HG03108 (cell line): ENCODE data around the gene PTPRN2.

Experiments used
- ATAC-seq: cut with Tn5 transposase; IDR thresholded peaks from one replicate; pipeline ENCODE4 v1.9.1; 2021; ENCODE audit warnings: moderate library complexity; ENCODE audit not compliant: unreplicated experiment

PTPRN2 gene

DNA sequence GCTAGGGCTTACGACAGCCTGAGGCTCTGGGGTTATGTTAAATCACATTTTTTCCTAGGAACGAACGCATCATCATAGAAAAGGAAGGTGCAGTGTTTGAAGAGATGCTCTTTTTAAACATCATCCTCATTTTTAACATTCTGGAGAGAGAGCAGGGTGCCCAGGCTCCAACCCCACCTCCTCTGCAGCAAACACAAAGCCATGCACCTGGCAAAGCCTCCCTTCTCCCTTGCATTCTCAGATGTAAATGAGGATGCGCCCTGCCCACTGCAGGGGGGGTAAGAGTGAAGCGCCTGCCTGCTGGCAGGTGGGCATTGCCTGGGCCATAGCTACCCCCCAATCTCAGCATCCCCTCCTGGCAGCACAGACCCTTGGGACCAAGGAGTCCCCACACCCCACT, 92.4 kb downstream of the PTPRN2 start:
- ATAC-seq: no peak

- ATAC-seq: no peak
Observed at GRCh38 chr7:158494643-158495042, 93.0 kb downstream of the PTPRN2 start.

GRCh38 chr7:158494162-158494586, 93.4 kb downstream of the PTPRN2 start:
- ATAC-seq: no peak

GRCh38 chr7:158492367-158492764, 95.3 kb downstream of the PTPRN2 start:
- no peak for ATAC-seq

- ATAC-seq: no peak
Observed at GRCh38 chr7:158491094-158491493, 96.5 kb downstream of the PTPRN2 start.

DNA sequence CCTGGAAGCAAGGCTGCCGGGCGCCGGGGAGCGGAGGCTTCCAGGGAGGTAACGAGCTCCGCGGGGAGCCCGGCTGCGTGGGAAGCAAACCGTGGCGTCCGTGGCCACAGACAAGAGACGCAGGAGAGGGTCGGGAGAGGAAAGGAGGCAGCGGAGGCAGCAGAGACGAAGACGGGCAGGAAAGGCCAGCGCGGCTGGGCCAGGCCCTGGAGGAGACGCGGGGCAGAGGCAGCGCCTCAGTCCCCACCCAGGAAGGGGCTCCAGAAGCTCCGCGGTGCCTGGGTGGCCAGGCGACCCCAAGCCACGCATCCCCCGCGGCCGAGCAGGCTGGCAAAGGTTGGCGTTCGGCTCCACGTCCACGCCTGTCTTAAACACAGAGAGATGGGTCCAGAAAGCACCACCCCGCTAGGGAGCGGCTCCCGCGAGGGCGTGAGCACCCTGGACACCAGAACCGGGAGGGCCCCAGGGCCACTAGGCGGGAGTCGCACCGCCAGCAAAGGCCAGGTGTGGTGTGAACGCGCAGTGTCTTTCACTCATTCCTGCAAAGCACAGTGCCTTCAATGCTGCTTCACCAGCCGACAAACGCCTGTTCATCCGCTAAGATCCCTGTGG, 97.3 kb downstream of the PTPRN2 start:
- no peak for ATAC-seq

- ATAC-seq: no peak
Observed at GRCh38 chr7:158489462-158490155, 98.0 kb downstream of the PTPRN2 start.

DNA sequence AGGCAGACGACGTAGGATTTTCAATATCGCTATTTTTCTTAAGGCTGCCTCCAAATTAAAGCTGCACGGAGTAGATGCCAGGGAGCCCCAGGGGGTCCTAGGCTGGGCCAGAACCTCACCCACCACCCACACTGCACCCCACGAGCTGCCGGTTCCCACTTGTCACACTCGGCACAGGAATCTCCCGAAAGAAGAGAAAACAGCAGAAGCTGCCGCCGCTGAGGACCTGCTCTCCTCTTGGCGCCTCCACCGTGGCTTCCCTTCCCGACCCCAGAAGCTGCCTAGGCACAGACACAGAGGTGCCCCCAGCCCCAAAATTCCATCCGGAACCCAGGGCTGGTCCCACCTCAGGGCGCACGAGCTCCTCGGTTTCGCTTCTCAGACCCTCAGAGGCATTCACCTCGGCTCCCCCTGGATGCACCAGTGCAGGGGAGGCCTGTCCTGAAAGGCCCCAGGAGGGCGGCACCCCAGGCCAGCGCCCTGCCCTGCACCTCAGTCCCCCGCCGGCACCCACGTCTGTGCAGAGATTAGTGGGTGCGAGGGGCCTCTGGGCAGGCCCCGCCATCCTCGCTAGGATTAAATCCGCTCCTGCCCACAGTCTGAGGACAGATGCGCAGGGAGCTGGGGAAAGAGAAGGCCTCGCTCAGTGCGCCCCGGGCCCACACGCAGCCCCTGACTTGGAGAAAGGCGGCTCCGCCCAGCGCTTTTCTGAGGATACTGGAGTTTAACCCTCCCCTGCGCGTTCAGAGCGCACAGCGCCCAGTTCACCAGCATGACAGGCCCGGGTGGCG, 99.2 kb downstream of the PTPRN2 start:
- no peak for ATAC-seq

GRCh38 chr7:158487631-158488151, 99.9 kb downstream of the PTPRN2 start:
- no peak for ATAC-seq

DNA sequence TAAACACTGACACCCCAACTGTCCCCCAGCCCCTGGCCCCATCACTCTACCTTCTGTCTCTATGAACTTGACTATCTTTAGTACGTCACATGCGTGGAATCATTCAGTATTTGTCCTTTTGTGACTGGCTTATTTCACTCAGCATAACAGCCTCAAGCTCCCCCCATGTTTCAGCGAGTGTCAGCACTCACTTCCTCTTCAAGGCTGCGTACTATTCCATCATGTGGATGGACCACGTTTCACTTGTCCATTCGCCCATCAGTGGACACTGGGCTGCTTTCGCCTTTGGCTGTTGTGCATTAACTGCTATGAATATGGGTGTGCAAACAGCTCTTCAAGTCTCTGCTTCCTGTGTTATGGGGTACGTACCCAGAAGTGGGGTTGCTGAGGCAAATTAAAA, 100.7 kb downstream of the PTPRN2 start:
- no peak for ATAC-seq

- no peak for ATAC-seq
Observed at GRCh38 chr7:158484801-158485531, 102.7 kb downstream of the PTPRN2 start.

DNA sequence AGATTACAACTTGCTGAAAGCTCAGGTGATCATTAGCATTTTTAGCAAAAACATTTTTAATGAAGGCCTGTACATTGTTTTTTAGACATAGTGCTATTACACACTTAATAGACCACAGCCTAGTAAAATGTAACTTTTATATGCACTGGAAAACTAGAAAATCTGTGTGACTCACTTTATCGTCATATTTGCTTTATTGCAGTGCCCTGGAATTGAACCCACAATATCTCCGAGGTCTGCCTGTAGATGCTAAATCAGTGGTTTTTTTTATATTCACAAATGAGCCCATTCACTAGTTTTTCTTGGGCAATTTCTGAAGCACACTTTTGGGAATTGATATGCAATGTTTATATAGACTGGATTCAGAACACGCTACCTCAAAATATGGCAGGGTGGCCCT, 105.1 kb downstream of the PTPRN2 start:
- no peak for ATAC-seq

DNA sequence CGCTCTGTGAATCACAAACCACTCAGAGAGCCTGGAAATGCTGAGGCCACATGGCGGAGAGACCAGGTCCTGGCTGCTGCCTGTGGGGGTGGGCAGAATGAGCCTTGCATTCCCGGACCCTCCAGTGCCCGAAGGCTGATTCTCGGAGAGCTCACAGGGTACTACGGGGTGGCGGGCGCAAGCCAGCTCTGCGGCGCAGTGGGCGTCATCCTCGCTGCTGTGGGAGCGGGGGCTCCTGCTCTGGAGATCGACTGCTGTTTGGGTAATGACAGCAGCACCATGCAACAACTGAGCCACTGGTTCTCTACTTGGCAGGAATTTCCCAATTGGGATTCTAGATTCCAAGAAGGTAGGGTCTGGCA, 108.0 kb downstream of the PTPRN2 start:
- no peak for ATAC-seq

DNA sequence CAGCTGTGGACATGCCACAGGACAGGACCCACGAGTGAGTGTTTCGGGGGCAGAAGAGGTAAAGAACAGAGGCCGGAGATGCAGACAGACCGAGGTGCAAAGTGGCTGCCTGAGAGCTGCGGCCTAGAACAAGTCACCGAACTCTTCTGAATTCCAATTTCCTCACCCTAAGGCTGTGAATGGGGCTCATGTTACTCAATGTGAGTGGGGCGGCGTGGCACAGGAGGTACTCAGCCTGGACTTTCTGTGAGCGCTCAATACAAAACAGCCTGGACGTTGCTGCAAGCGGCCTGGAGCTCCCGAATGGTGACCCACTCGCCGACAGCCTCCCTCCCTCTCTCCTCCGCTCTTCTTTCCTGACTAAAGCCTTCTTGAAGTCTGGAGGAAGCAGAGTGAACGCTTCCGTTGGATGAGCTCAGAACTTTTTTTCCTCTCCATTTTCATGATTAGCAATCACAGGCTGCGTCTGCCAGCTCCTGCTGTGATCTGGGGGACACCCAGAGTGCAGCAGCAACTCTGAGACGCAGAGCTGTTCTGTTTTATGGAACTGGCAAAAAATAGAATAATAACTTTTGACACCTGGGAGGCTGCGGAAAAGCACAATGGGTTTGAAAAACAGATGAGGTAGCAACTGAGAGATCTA, 108.5 kb downstream of the PTPRN2 start:
- ATAC-seq: no peak

DNA sequence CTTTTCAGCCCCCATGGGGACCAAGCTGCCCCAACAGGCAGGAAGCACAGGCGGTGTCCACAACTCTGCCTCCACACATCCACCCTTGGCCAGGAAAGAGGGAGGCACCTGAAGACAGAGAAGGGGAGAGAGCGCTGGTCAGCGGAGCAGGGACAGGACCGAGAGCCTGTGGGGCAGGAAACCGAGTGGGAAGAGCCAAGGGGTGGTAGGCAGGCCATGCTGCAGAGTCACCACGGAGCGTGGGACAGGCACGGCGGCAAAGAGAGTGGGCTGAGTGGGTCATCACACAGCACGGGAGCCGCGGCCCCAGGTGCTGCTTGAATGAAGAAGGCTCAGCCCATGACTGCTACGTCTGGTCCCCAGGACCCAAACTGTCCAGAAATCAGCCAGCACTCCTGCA, 109.8 kb downstream of the PTPRN2 start:
- ATAC-seq: no peak

- no peak for ATAC-seq
Observed at GRCh38 chr7:158476331-158476932, 111.2 kb downstream of the PTPRN2 start.

DNA sequence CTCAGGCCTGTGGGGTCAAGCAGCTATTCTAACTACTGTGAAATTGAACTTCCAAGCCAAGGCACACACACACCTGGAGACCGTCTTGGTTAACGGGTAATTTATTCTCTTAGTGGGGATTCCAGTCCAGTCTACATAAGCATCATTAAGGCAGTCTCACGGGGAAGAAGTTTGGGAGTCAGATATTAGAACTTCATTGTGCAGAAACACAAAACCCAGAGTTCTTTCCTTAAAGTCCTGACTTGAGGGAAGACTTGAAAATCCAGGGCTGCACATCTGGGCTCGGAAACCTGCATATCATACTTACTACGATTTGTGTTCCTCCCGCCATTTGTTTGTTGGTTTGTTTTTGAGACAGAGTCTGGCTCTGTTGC, 112.0 kb downstream of the PTPRN2 start:
- ATAC-seq: no peak

DNA sequence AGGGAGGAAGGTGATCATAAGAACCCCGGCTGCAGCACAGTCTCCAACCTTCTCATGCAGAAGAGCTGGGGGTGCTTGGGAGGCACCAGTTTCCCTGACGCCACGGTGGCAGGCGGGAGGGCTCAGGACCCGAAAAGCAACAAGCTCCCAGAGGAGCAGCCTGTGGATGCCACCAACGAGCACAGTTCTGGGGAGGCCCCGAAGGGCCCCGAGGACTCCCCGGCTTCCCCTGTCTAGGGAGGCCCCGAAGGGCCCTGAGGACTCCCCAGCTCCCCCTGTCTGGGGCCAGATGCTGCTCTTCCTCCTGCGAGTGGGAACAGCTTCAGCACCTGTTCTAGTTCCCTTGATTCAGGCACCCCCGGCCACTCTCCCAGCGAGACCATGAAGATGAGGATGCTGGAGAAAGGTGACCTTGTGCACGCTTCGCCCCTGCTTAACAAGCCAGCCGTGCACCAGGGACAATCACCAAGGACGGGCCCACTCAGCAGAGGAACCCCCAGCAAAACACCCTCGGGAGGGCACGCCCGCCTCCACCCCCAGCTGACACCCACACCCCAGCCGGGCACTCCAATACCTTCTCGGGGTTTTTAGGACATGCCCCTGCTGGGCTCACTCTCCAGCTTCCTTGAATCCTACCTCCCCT, 112.5 kb downstream of the PTPRN2 start:
- no peak for ATAC-seq

GRCh38 chr7:158474488-158474887, 113.1 kb downstream of the PTPRN2 start:
- ATAC-seq: no peak

DNA sequence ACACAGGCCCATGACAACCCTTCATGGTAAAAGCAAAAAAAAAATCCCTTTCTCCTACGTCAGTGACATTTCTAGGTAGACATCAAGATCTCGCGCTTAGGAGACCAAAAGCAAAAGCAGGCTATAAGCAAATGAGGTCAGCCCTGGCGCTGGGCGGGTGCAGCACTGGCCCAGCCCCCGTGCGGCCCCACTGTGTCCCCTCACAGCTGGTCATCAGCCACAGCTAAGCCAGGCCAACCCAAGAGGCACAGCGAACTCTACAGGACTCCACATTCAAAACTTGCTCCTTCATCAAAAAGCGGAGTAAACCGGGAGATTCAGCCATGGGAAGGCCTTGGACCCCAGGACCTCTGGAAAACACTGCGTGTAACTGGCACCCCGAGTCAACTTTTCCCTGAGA, 113.7 kb downstream of the PTPRN2 start:
- no peak for ATAC-seq
